Measurements from ENCODE around the gene FUT4. TPM values are rescaled to one million over a fixed set of nuclear protein-coding genes. Genes with fewer than 3 reads are reported as not detected.
"Not testable (repeated sequence)": the region's sequence is repeated elsewhere in the genome, so short reads cannot be mapped to it uniquely, and the experiment has no call there.

The FUT4 gene
- total RNA-seq, 2 experiments from 2014 or later = 3.9 TPM

DNA sequence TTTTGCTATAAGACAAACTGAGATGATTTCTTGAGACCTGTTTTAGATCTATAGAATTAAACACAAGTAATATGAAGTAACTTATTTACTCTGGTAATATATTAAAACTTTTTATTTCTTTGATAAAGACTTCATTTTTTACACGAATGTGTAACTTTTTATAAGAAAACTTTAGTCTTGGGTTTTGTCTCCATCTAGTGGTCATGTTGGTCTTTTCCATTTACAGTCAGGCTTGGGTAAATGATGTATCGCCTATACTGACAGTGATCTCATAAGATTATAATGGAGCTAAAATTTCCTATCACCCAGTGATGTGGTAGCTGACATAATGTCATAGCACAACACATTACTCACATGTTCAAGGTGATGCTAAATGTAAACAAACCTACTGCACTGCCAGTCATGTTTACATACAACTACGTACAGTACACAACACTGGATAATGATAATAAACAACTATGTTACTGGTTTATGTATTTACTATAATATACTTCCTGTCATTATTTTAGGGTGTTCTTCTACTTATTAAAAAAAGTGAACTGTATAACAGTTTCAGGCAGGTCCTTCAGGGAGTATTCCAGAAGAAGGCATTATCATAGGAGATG lies 38.9 kb upstream of the FUT4 start:
- ChIA-PET POLR2A (no interaction called here), CTCF (interaction anchor here (0.7 to 1.5 kb wide), 19 partner anchors 8 to 710 kb away, joined by 3 to 9 read pairs (median 4); partner anchors contain the start of genes ANKRD49, C11orf97, MRE11 and PANX1)
- intact Hi-C loops (cut with micrococcal nuclease) = loop anchor here (10.0 kb wide), 3 partner anchors 180 to 610 kb away; no protein-coding TSS in a partner anchor
- Mint-ChIP-seq H3K36me3 (ENCODE audit: low read depth) (no peaks in the 10 kb centered on the region), H3K27me3 (no peaks in the 10 kb centered on the region), H3K4me1 (ENCODE audit: low read depth) (no peaks in the 10 kb centered on the region), H3K9me3 (no peaks in the 10 kb centered on the region), H3K4me3 (no peak overlapping the region), H3K27ac (no peak overlapping the region)
- ATAC-seq (peak; percentile 66), DNase-seq (no peak)
- peak; percentile 69 for TF ChIP-seq CTCF (IDR thresholded peaks at IDR 0.05)

GRCh38 chr11:94506513-94506912 lies 37.2 kb upstream of the FUT4 start:
- H3K27ac Mint-ChIP-seq; POLR2A ChIA-PET; H3K4me1 Mint-ChIP-seq (ENCODE audit: low read depth); H3K4me3 Mint-ChIP-seq; H3K27me3 Mint-ChIP-seq; H3K36me3 Mint-ChIP-seq (ENCODE audit: low read depth); DNase-seq; H3K9me3 Mint-ChIP-seq; CTCF ChIA-PET; ATAC-seq: not testable (repeated sequence)
- intact Hi-C loops (cut with micrococcal nuclease) = loop anchor here (10.0 kb wide), 3 partner anchors 182 to 612 kb away; no protein-coding TSS in a partner anchor

- TF ChIP-seq CTCF (IDR thresholded peaks at IDR 0.05) = no peak
- intact Hi-C loops (cut with micrococcal nuclease) = loop anchor here (10.0 kb wide), 3 partner anchors 183 to 613 kb away; no protein-coding TSS in a partner anchor
- peaks cover 10% of the 10 kb centered on the region for H3K4me1 Mint-ChIP-seq (ENCODE audit: low read depth)
- DNase-seq = no peak
- ATAC-seq = no peak
- H3K27ac Mint-ChIP-seq = no peak overlapping the region
- H3K27me3 Mint-ChIP-seq = peaks cover 4% of the 10 kb centered on the region
- H3K9me3 Mint-ChIP-seq = no peaks in the 10 kb centered on the region
- H3K36me3 Mint-ChIP-seq (ENCODE audit: low read depth) = no peaks in the 10 kb centered on the region
- H3K4me3 Mint-ChIP-seq = no peak overlapping the region
- POLR2A ChIA-PET = no interaction called here
- CTCF ChIA-PET = interaction anchor here (1.0 kb wide), 1 partner anchor 9 kb away, joined by 4 read pairs; no protein-coding TSS in a partner anchor
These were observed 36.2 kb upstream of the FUT4 start for GRCh38 chr11:94507485-94507884.

DNA sequence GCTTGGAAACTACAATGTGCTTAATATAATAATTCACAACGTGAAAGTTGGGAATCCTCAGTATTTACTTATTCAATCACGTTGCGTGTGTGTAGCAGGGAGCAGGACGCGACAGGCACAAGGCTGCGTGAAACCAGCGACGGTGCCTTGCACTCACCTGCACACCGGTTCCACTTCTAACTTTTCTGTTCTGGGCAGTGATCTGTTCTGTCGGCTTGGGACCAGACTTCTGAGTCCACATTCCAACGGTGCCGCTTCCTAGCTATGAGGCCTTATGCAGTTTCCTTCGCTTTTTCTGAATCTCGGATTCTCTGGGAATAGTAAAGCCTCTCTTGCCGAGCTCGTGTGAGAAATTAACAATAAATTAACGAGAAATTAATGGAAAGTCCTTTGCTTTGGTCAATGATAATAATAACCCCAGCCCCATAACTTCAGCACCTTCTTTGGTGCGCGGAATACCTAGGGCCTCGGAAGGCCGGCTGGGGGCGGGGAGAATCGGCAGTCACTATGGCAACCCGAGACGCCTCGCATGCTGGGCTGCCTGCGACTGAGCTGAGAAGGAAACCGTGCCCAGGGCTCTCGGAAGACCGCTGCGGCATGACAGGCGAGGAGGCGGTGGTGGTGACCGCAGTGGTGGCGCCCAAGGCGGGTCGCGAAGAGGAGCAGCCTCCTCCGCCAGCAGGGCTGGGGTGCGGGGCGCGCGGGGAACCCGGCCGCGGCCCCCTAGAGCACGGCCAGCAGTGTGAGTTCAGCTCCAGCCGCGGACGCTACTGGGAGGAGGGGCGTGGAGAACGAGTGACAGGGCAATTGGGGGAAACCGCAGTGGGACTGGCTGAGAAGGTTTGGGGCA lies 31.6 kb upstream of the FUT4 start, which contains the start of gene C11orf97:
Gene C11orf97, plus strand, starts transcription at position 530 of the 850 bp plus-strand sequence. Its CDS starts 68 bp downstream, at position 598.
- TF ChIP-seq CTCF (IDR thresholded peaks at IDR 0.05) = no peak
- peak within 1 kb of the TSS; percentile 65 for H3K4me3 Mint-ChIP-seq
- POLR2A ChIA-PET = interaction anchor here (0.6 to 1.0 kb wide), 3 partner anchors 32 to 770 kb away, joined by 3 read pairs; no protein-coding TSS in a partner anchor
- DNase-seq (peak; percentile 68), ATAC-seq (peak; percentile 89)
- H3K9me3 Mint-ChIP-seq = no peaks in the 10 kb centered on the region
- H3K36me3 Mint-ChIP-seq (ENCODE audit: low read depth) = no peaks in the 10 kb centered on the region
- H3K27ac Mint-ChIP-seq = no peak within 1 kb of the TSS
- CTCF ChIA-PET = interaction anchor here (0.7 to 1.7 kb wide), 6 partner anchors 7 to 617 kb away, joined by 3 to 5 read pairs (median 3); no protein-coding TSS in a partner anchor
- peaks cover 16% of the 10 kb centered on the region for H3K4me1 Mint-ChIP-seq (ENCODE audit: low read depth)
- intact Hi-C loops (cut with micrococcal nuclease) = loop anchor here (10.0 kb wide), 1 partner anchor 253 kb away; the partner anchor contains the start of gene AMOTL1
- H3K27me3 Mint-ChIP-seq = peaks cover 4% of the 10 kb centered on the region

DNA sequence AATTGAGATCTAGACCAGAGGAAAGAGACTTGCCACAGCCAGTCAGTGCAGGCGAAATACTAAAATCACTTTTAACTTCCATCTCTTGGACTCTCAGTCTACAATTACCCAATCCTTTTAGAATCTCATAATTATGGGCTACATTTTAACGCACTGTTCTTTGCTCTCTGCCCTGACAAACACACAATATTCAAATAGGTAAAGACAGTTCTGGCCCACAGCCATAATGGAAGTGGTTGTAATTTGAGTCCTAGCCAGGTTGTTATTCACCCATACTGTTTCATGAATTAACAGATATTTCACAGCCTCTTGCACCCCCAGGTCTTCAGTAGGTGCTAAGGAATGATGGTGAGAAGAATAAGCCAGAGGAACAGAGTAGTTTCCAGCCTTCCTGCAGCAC lies 30.6 kb upstream of the FUT4 start:
- POLR2A ChIA-PET = interaction anchor here (0.9 kb wide), 1 partner anchor 31 kb away, joined by 3 read pairs; no protein-coding TSS in a partner anchor
- TF ChIP-seq CTCF (IDR thresholded peaks at IDR 0.05) = no peak
- Mint-ChIP-seq H3K27ac (no peak overlapping the region), H3K9me3 (no peaks in the 10 kb centered on the region), H3K4me1 (ENCODE audit: low read depth) (peaks cover 16% of the 10 kb centered on the region), H3K36me3 (ENCODE audit: low read depth) (no peaks in the 10 kb centered on the region), H3K27me3 (peaks cover 4% of the 10 kb centered on the region), H3K4me3 (no peak overlapping the region)
- intact Hi-C loops (cut with micrococcal nuclease) = loop anchor here (10.0 kb wide), 1 partner anchor 252 kb away; the partner anchor contains the start of gene AMOTL1
- ATAC-seq = no peak
- CTCF ChIA-PET = interaction anchor here (1.0 to 1.4 kb wide), 3 partner anchors 8 to 384 kb away, joined by 3 read pairs; no protein-coding TSS in a partner anchor
- DNase-seq = no peak

Data from activated CD8-positive, alpha-beta T cell treated with anti-CD3 and anti-CD28 coated beads for 36 hours (primary cell).